HG03432 (cell line): ENCODE results near the gene UTS2.

Experiments used
- ATAC-seq: cut with Tn5 transposase; IDR thresholded peaks from one replicate; pipeline ENCODE4 v1.9.1; 2021; ENCODE audit warnings: mild to moderate bottlenecking, moderate library complexity; ENCODE audit not compliant: unreplicated experiment

The UTS2 gene

GRCh38 chr1:7863756-7864328, 11.0 kb upstream of the UTS2 start:
- ATAC-seq = no peak

- no peak for ATAC-seq
Observed at GRCh38 chr1:7862211-7863060, 9.6 kb upstream of the UTS2 start.

GRCh38 chr1:7861452-7861851, 8.6 kb upstream of the UTS2 start:
- no peak for ATAC-seq

GRCh38 chr1:7860130-7860529, 7.3 kb upstream of the UTS2 start:
- no peak for ATAC-seq

GRCh38 chr1:7859406-7859805, 6.5 kb upstream of the UTS2 start:
- ATAC-seq = no peak

- ATAC-seq = no peak
Observed at GRCh38 chr1:7857985-7858384, 5.1 kb upstream of the UTS2 start.

GRCh38 chr1:7857000-7857399, 4.1 kb upstream of the UTS2 start:
- no peak for ATAC-seq

- no peak for ATAC-seq
Observed at GRCh38 chr1:7856345-7856744, 3.5 kb upstream of the UTS2 start.

GRCh38 chr1:7853684-7854026, 790 bp upstream of the UTS2 start:
- no peak for ATAC-seq

- ATAC-seq = no peak
Observed at GRCh38 chr1:7850786-7851185, 2.1 kb downstream of the UTS2 start.

GRCh38 chr1:7847599-7847998, 5.3 kb downstream of the UTS2 start:
- ATAC-seq = no peak

GRCh38 chr1:7846656-7847055, 6.2 kb downstream of the UTS2 start:
- no peak for ATAC-seq

- no peak for ATAC-seq
Observed at GRCh38 chr1:7845761-7846160, 7.1 kb downstream of the UTS2 start.

- ATAC-seq = no peak
Observed at GRCh38 chr1:7842517-7842916, 10.3 kb downstream of the UTS2 start.

GRCh38 chr1:7839526-7839925, 13.3 kb downstream of the UTS2 start:
- no peak for ATAC-seq

GRCh38 chr1:7838714-7839113, 14.2 kb downstream of the UTS2 start:
- no peak for ATAC-seq

GRCh38 chr1:7833035-7833434, 19.8 kb downstream of the UTS2 start:
- ATAC-seq = no peak

GRCh38 chr1:7831458-7831857, 21.4 kb downstream of the UTS2 start:
- no peak for ATAC-seq

- no peak for ATAC-seq
Observed at GRCh38 chr1:7827126-7827955, 25.5 kb downstream of the UTS2 start.

- no peak for ATAC-seq
Observed at GRCh38 chr1:7826363-7826762, 26.5 kb downstream of the UTS2 start.

GRCh38 chr1:7824701-7825100, 28.2 kb downstream of the UTS2 start:
- no peak for ATAC-seq

- ATAC-seq = no peak
Observed at GRCh38 chr1:7821282-7821681, 31.6 kb downstream of the UTS2 start.
